ENCODE data around the gene NR3C2.

NR3C2 gene

GRCh38 chr4:148359769-148360168 lies 82.4 kb downstream of the NR3C2 start:
- H3K4me1 ChIP-seq (ENCODE audit: insufficient read depth, low read length): peaks cover 12% of the 10 kb centered on the region
- no peak overlapping the region for H3K9ac ChIP-seq (ENCODE audit: low read length)
- no peaks in the 10 kb centered on the region for H3K36me3 ChIP-seq (ENCODE audit: insufficient read depth, low read length)
- H3K9me3 ChIP-seq (ENCODE audit: low read length): no peaks in the 10 kb centered on the region
- no peak overlapping the region for H3K4me3 ChIP-seq (ENCODE audit: low read depth in 1 of 2, low read length in 2 of 2)
- no peak overlapping the region for H3K27ac ChIP-seq (ENCODE audit: low read depth, low read length)
- no peaks in the 10 kb centered on the region for H3K27me3 ChIP-seq (ENCODE audit: control insufficient read depth in 1 of 2, insufficient read depth in 2 of 2, low read length in 2 of 2)

GRCh38 chr4:148355442-148356123 lies 86.6 kb downstream of the NR3C2 start:
- no peak overlapping the region for H3K9ac ChIP-seq (ENCODE audit: low read length)
- peaks cover 7% of the 10 kb centered on the region for H3K4me1 ChIP-seq (ENCODE audit: insufficient read depth, low read length)
- no peaks in the 10 kb centered on the region for H3K9me3 ChIP-seq (ENCODE audit: low read length)
- H3K4me3 ChIP-seq (ENCODE audit: low read depth in 1 of 2, low read length in 2 of 2): no peak overlapping the region
- no peaks in the 10 kb centered on the region for H3K36me3 ChIP-seq (ENCODE audit: insufficient read depth, low read length)
- no peak overlapping the region for H3K27ac ChIP-seq (ENCODE audit: low read depth, low read length)
- no peaks in the 10 kb centered on the region for H3K27me3 ChIP-seq (ENCODE audit: control insufficient read depth in 1 of 2, insufficient read depth in 2 of 2, low read length in 2 of 2)

DNA sequence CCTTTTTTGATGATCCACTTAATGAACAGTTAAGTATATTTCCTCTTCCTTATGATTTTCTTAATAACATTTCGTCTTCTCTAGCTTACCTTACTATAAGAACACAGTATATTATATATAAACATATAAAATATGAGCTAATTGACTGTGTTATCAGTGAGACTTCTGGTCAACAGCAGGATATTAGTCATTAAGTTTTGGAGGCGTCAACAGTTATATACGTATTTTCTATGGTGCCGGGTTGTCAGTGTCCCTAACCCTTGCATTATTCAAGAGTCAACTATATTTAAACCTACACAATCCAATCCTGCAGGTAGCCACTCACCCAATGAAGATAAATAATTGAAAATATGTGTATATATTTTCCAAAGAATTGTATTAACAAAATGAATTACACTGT lies 88.0 kb downstream of the NR3C2 start:
- Histone ChIP-seq H3K36me3 (ENCODE audit: insufficient read depth, low read length) (no peaks in the 10 kb centered on the region), H3K27me3 (ENCODE audit: control insufficient read depth in 1 of 2, insufficient read depth in 2 of 2, low read length in 2 of 2) (no peaks in the 10 kb centered on the region), H3K9ac (ENCODE audit: low read length) (no peak overlapping the region), H3K4me3 (ENCODE audit: low read depth in 1 of 2, low read length in 2 of 2) (no peak overlapping the region), H3K4me1 (ENCODE audit: insufficient read depth, low read length) (peaks cover 7% of the 10 kb centered on the region), H3K27ac (ENCODE audit: low read depth, low read length) (no peak overlapping the region), H3K9me3 (ENCODE audit: low read length) (no peaks in the 10 kb centered on the region)

DNA sequence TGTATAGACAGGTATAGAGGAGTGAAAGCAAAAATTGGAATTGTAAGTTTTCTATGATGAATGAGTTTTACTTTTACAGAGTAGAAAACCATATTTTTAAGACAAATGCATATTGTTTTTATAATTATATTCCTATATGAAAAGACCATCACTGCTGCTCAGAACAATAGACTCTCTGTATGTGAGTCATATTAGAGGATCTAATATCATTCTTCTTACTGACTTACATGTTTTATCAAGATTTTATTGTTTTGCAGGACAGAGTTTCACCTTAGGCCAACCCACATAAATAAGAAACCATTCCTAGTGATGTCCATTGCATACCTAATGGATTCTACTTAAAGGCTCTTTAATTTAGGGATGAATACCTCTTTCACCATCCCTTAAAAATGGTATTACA lies 88.6 kb downstream of the NR3C2 start:
- Histone ChIP-seq H3K27ac (ENCODE audit: low read depth, low read length) (no peak overlapping the region), H3K4me3 (ENCODE audit: low read depth in 1 of 2, low read length in 2 of 2) (no peak overlapping the region), H3K9ac (ENCODE audit: low read length) (no peak overlapping the region), H3K36me3 (ENCODE audit: insufficient read depth, low read length) (no peaks in the 10 kb centered on the region), H3K4me1 (ENCODE audit: insufficient read depth, low read length) (peaks cover 7% of the 10 kb centered on the region), H3K9me3 (ENCODE audit: low read length) (no peaks in the 10 kb centered on the region), H3K27me3 (ENCODE audit: control insufficient read depth in 1 of 2, insufficient read depth in 2 of 2, low read length in 2 of 2) (no peaks in the 10 kb centered on the region)

DNA sequence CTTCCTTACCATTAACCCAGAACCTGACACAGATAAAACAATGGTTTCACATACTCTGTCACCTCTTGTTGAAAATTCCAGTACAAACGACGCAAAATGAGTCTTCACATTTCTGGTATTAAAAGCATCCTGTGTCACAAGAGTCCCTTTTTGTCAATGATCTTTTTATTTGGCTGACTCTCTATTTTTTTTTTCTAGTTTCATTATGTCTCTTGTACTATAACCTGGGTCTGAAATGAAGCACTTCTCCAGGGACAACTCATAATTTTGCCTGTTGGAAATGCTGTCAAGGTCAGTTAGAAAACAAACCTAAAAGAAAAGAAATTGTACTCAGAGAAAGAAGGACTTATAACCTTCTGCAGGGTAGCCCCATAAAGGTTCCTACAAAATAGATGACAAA lies 93.1 kb downstream of the NR3C2 start:
- no peak overlapping the region for H3K4me3 ChIP-seq (ENCODE audit: low read depth in 1 of 2, low read length in 2 of 2)
- peaks cover 11% of the 10 kb centered on the region for H3K4me1 ChIP-seq (ENCODE audit: insufficient read depth, low read length)
- H3K27ac ChIP-seq (ENCODE audit: low read depth, low read length): no peak overlapping the region
- H3K27me3 ChIP-seq (ENCODE audit: control insufficient read depth in 1 of 2, insufficient read depth in 2 of 2, low read length in 2 of 2): no peaks in the 10 kb centered on the region
- no peak overlapping the region for H3K9ac ChIP-seq (ENCODE audit: low read length)
- no peaks in the 10 kb centered on the region for H3K36me3 ChIP-seq (ENCODE audit: insufficient read depth, low read length)
- no peaks in the 10 kb centered on the region for H3K9me3 ChIP-seq (ENCODE audit: low read length)

GRCh38 chr4:148346657-148347056 lies 95.6 kb downstream of the NR3C2 start:
- Histone ChIP-seq H3K9me3 (ENCODE audit: low read length) (no peaks in the 10 kb centered on the region), H3K4me1 (ENCODE audit: insufficient read depth, low read length) (peaks cover 12% of the 10 kb centered on the region), H3K9ac (ENCODE audit: low read length) (no peak overlapping the region), H3K4me3 (ENCODE audit: low read depth in 1 of 2, low read length in 2 of 2) (no peak overlapping the region), H3K36me3 (ENCODE audit: insufficient read depth, low read length) (no peaks in the 10 kb centered on the region), H3K27me3 (ENCODE audit: control insufficient read depth in 1 of 2, insufficient read depth in 2 of 2, low read length in 2 of 2) (no peaks in the 10 kb centered on the region), H3K27ac (ENCODE audit: low read depth, low read length) (no peak overlapping the region)

DNA sequence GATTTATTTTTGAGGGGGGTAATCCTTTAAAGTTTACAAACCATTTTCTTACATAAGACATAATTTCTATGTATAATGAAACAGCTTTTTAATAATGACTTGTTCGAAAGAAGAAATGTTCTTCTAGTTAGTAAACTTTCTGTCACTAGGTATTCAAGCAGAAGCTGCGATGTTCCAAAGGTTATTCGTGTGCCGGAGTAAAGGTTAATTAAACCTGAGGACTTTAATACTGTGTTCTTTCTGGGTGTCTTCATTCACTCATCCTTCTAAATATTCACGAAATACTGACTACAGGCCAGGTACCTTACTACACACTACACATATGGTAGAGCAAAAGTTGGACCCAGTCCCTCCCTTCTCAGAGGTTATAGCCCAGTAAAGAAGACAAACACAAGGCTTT lies 96.7 kb downstream of the NR3C2 start:
- Histone ChIP-seq H3K4me3 (ENCODE audit: low read depth in 1 of 2, low read length in 2 of 2) (no peak overlapping the region), H3K27ac (ENCODE audit: low read depth, low read length) (no peak overlapping the region), H3K4me1 (ENCODE audit: insufficient read depth, low read length) (peaks cover 12% of the 10 kb centered on the region), H3K36me3 (ENCODE audit: insufficient read depth, low read length) (no peaks in the 10 kb centered on the region), H3K9me3 (ENCODE audit: low read length) (no peaks in the 10 kb centered on the region), H3K9ac (ENCODE audit: low read length) (no peak overlapping the region), H3K27me3 (ENCODE audit: control insufficient read depth in 1 of 2, insufficient read depth in 2 of 2, low read length in 2 of 2) (no peaks in the 10 kb centered on the region)

GRCh38 chr4:148344941-148345340 lies 97.3 kb downstream of the NR3C2 start:
- H3K4me1 ChIP-seq (ENCODE audit: insufficient read depth, low read length): peaks cover 12% of the 10 kb centered on the region
- no peak overlapping the region for H3K27ac ChIP-seq (ENCODE audit: low read depth, low read length)
- no peaks in the 10 kb centered on the region for H3K27me3 ChIP-seq (ENCODE audit: control insufficient read depth in 1 of 2, insufficient read depth in 2 of 2, low read length in 2 of 2)
- H3K4me3 ChIP-seq (ENCODE audit: low read depth in 1 of 2, low read length in 2 of 2): no peak overlapping the region
- H3K9ac ChIP-seq (ENCODE audit: low read length): no peak overlapping the region
- no peaks in the 10 kb centered on the region for H3K9me3 ChIP-seq (ENCODE audit: low read length)
- H3K36me3 ChIP-seq (ENCODE audit: insufficient read depth, low read length): no peaks in the 10 kb centered on the region

DNA sequence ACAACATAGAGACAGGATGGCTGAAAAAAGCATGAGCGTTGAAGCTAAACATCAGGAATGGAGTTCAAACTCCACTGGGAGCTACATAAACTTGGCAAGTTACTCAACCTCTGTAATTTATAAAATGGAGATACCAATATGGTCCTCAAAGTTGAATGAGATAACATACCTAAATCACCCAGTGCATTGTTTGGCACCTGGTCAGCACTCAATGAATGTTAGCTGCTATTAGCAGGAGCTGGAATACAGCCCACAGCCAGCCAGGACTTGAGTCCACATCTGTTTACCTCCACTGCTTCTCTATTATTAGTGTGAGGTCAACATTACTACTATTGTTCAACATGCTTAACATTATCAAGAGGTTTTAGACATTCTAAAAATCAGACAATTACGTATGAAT lies 97.9 kb downstream of the NR3C2 start:
- H3K4me1 ChIP-seq (ENCODE audit: insufficient read depth, low read length): peaks cover 12% of the 10 kb centered on the region

DNA sequence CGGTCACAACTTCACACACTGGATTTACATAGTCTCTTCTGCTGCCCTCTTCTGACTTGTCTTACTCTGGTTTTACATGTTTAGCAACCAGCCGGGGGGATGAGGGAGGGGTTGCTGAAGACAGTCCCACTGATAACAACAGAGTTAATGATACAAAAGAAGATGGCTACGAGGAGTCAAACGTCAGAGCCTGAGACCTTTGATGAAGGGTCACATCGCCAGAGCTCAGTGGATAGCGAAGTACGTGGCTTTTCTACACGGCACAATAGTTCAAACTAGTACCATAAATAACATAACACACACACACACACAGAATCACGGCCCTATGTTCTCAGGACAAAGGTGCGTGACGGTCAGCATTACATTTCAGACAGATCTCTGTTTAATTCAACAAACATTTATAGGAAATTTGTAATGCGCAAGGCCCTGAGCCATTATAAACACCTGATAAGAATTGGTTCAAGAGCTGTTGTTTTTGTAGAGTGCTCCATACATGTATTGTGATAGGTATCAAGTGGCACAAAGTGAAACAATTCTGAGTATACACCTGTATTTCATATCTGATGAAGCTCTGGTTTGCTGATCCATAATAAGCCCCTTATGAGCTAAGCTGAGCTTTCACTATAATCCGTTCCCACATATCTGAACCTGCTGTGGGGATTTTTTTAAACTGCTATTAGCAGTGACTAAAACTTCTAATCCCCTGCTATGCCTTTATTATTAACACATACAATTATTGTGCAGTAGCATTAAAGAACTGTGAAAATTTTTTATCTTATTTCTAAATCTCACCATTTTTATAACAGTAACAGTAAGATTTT lies 100.0 kb downstream of the NR3C2 start:
- Histone ChIP-seq H3K4me3 (ENCODE audit: low read depth in 1 of 2, low read length in 2 of 2) (no peak overlapping the region), H3K27ac (ENCODE audit: low read depth, low read length) (no peak overlapping the region), H3K9ac (ENCODE audit: low read length) (no peak overlapping the region), H3K9me3 (ENCODE audit: low read length) (no peaks in the 10 kb centered on the region), H3K4me1 (ENCODE audit: insufficient read depth, low read length) (peaks cover 12% of the 10 kb centered on the region), H3K27me3 (ENCODE audit: control insufficient read depth in 1 of 2, insufficient read depth in 2 of 2, low read length in 2 of 2) (no peaks in the 10 kb centered on the region), H3K36me3 (ENCODE audit: insufficient read depth, low read length) (no peaks in the 10 kb centered on the region)

More for the DNA sequence above, 97.9 kb downstream of the NR3C2 start:
- H3K36me3 ChIP-seq (ENCODE audit: insufficient read depth, low read length): no peaks in the 10 kb centered on the region
- no peaks in the 10 kb centered on the region for H3K9me3 ChIP-seq (ENCODE audit: low read length)
- no peak overlapping the region for H3K4me3 ChIP-seq (ENCODE audit: low read depth in 1 of 2, low read length in 2 of 2)
- H3K27me3 ChIP-seq (ENCODE audit: control insufficient read depth in 1 of 2, insufficient read depth in 2 of 2, low read length in 2 of 2): no peaks in the 10 kb centered on the region
- no peak overlapping the region for H3K27ac ChIP-seq (ENCODE audit: low read depth, low read length)
- no peak overlapping the region for H3K9ac ChIP-seq (ENCODE audit: low read length)

- no peaks in the 10 kb centered on the region for H3K27me3 ChIP-seq (ENCODE audit: control insufficient read depth in 1 of 2, insufficient read depth in 2 of 2, low read length in 2 of 2)
- H3K27ac ChIP-seq (ENCODE audit: low read depth, low read length): no peak overlapping the region
- H3K4me3 ChIP-seq (ENCODE audit: low read depth in 1 of 2, low read length in 2 of 2): no peak overlapping the region
- H3K9ac ChIP-seq (ENCODE audit: low read length): no peak overlapping the region
- no peaks in the 10 kb centered on the region for H3K4me1 ChIP-seq (ENCODE audit: insufficient read depth, low read length)
- no peaks in the 10 kb centered on the region for H3K9me3 ChIP-seq (ENCODE audit: low read length)
- H3K36me3 ChIP-seq (ENCODE audit: insufficient read depth, low read length): no peaks in the 10 kb centered on the region
Observed at GRCh38 chr4:148335133-148335532, 107.1 kb downstream of the NR3C2 start.

GRCh38 chr4:148333265-148333664 lies 108.9 kb downstream of the NR3C2 start:
- Histone ChIP-seq H3K9me3 (ENCODE audit: low read length) (no peaks in the 10 kb centered on the region), H3K9ac (ENCODE audit: low read length) (no peak overlapping the region), H3K4me3 (ENCODE audit: low read depth in 1 of 2, low read length in 2 of 2) (no peak overlapping the region), H3K36me3 (ENCODE audit: insufficient read depth, low read length) (no peaks in the 10 kb centered on the region), H3K27ac (ENCODE audit: low read depth, low read length) (no peak overlapping the region), H3K4me1 (ENCODE audit: insufficient read depth, low read length) (no peaks in the 10 kb centered on the region), H3K27me3 (ENCODE audit: control insufficient read depth in 1 of 2, insufficient read depth in 2 of 2, low read length in 2 of 2) (no peaks in the 10 kb centered on the region)

Measured in muscle layer of colon (tissue), 2 donors.